ENCODE measurements around the gene ARHGAP35.

GRCh38 chr19:46839752-46840497 is 20.9 kb upstream of the ARHGAP35 start:
- TF ChIP-seq CTCF (IDR thresholded peaks at IDR 0.05) = no peak
- TF ChIP-seq POLR2A (IDR thresholded peaks at IDR 0.05) = no peak
